Fibroblast of peridontal ligament (primary cell): ENCODE data around the gene MSANTD7.
A peak's percentile ranks its signal among the peaks of the same experiment; 100 is the strongest.
"Not testable (repeated sequence)": the region's sequence is repeated elsewhere in the genome, so short reads cannot be mapped to it uniquely, and the experiment has no call there.

Experiments
- DNase-seq: peaks from one replicate; pipeline ENCODE4 v3.0.0-alpha.2; 2010; ENCODE audit errors: extremely low read depth

MSANTD7 gene

GRCh38 chr10:14837003-14837756 lies 926 bp upstream of the MSANTD7 start:
- DNase-seq: peak; percentile 56

GRCh38 chr10:14838582-14839304 lies 637 bp downstream of the MSANTD7 start:
- DNase-seq: no peak

- peak; percentile 28 for DNase-seq
Measured at GRCh38 chr10:14839305-14839695, 1.2 kb downstream of the MSANTD7 start.

- no peak for DNase-seq
Measured at GRCh38 chr10:14840178-14840577, 2.1 kb downstream of the MSANTD7 start.

GRCh38 chr10:14843327-14843988 lies 5.4 kb downstream of the MSANTD7 start:
- DNase-seq: no peak

GRCh38 chr10:14844948-14845347 lies 6.8 kb downstream of the MSANTD7 start:
- no peak for DNase-seq

GRCh38 chr10:14852236-14852635 lies 14.1 kb downstream of the MSANTD7 start:
- DNase-seq: no peak

GRCh38 chr10:14855453-14855852 lies 17.3 kb downstream of the MSANTD7 start:
- DNase-seq: no peak

GRCh38 chr10:14858338-14858960 lies 20.3 kb downstream of the MSANTD7 start:
- DNase-seq: no peak

GRCh38 chr10:14859043-14859442 lies 20.9 kb downstream of the MSANTD7 start:
- no peak for DNase-seq

- peak; percentile 34 for DNase-seq
Measured at GRCh38 chr10:14859775-14860174, 21.7 kb downstream of the MSANTD7 start.

GRCh38 chr10:14860791-14861190 lies 22.7 kb downstream of the MSANTD7 start:
- DNase-seq: no peak

GRCh38 chr10:14864466-14864865 lies 26.4 kb downstream of the MSANTD7 start:
- DNase-seq: not testable (repeated sequence)

GRCh38 chr10:14864871-14865270 lies 26.8 kb downstream of the MSANTD7 start:
- not testable (repeated sequence) for DNase-seq

GRCh38 chr10:14873090-14873760 lies 35.1 kb downstream of the MSANTD7 start:
- peak; percentile 37 for DNase-seq

- DNase-seq: no peak
Measured at GRCh38 chr10:14875941-14876340, 37.8 kb downstream of the MSANTD7 start.

- no peak for DNase-seq
Measured at GRCh38 chr10:14876764-14877163, 38.7 kb downstream of the MSANTD7 start.

- peak; percentile 90 for DNase-seq
Measured at GRCh38 chr10:14878266-14879123, 40.4 kb downstream of the MSANTD7 start, which contains the start of gene SUV39H2. Gene SUV39H2, plus strand, starts transcription at chr10:14878866. Its CDS starts 23 bp downstream, at chr10:14878889.

- DNase-seq: no peak
Measured at GRCh38 chr10:14879124-14879927, 41.2 kb downstream of the MSANTD7 start.

GRCh38 chr10:14879928-14880193 lies 41.8 kb downstream of the MSANTD7 start:
- no peak for DNase-seq
